Measurements from ENCODE around the gene TUBB1. TPM values are rescaled to one million over a fixed set of nuclear protein-coding genes. Genes with fewer than 3 reads are reported as not detected.

TUBB1 gene
- total and polyA plus RNA-seq, 2 donors (not counting 1 experiment from before 2014, with no cell fraction given), result 0.22 to 0.43 TPM

GRCh38 chr20:59068534-59068933 is 49.3 kb downstream of the TUBB1 start:
- no peak overlapping the region for H3K27ac Mint-ChIP-seq
- H3K9me3 Mint-ChIP-seq (ENCODE audit: insufficient read depth), result no peaks in the 10 kb centered on the region
- Histone ChIP-seq H3K4me3 (ENCODE audit: control extremely low read depth in 1 of 5, extremely low read depth in 1 of 5, insufficient read depth in 1 of 5, low read depth in 2 of 5, low read length in 4 of 5) (no peak overlapping the region), H3K9ac (ENCODE audit: low read length) (no peak overlapping the region), H3K27ac (ENCODE audit: low read length in 2 of 2) (no peak overlapping the region), H3K4me2 (replicated peaks; ENCODE audit: low read depth, low read length, poor library complexity, severe bottlenecking) (no peak overlapping the region), H3K79me2 (ENCODE audit: control insufficient read depth, insufficient read depth, low read length) (no peaks in the 10 kb centered on the region), H3K9me3 (ENCODE audit: control extremely low read depth in 1 of 3, control insufficient read depth in 2 of 3, insufficient read depth in 1 of 3, low read length in 2 of 3) (no peaks in the 10 kb centered on the region), H3K36me3 (replicated peaks in 1 of 2; ENCODE audit: control extremely low read depth in 1 of 2, control insufficient read depth in 1 of 2, extremely low read depth in 1 of 2, insufficient read depth in 2 of 2, low read length in 1 of 2) (no peaks in the 10 kb centered on the region), H3K4me1 (ENCODE audit: control insufficient read depth in 2 of 2, insufficient read depth in 2 of 2, low read length in 2 of 2) (peaks cover 8 to 11% of the 10 kb centered on the region in 2 donors), H4K20me1 (ENCODE audit: control insufficient read depth, insufficient read depth, low read length, poor library complexity, severe bottlenecking) (no peaks in the 10 kb centered on the region), H3K27me3 (replicated peaks in 1 of 4; ENCODE audit: control extremely low read depth in 1 of 4, control insufficient read depth in 3 of 4, insufficient read depth in 4 of 4, low read length in 3 of 4) (no peaks in the 10 kb centered on the region), H2AFZ (ENCODE audit: insufficient read depth, low read depth, low read length, poor library complexity, severe bottlenecking) (no peak overlapping the region)
- ATAC-seq (ENCODE audit: low read depth) (no peak), DNase-seq (no peak)
- H3K27me3 Mint-ChIP-seq, result peaks cover 9% of the 10 kb centered on the region
- H3K4me1 Mint-ChIP-seq, result peaks cover 14% of the 10 kb centered on the region
- TF ChIP-seq CTCF (IDR thresholded peaks at IDR 0.05) (no peak), EZH2 (IDR thresholded peaks at IDR 0.05; ENCODE audit: borderline replicate concordance, insufficient read depth, low read depth, low read length, poor library complexity, severe bottlenecking) (no peak)
- H3K4me3 Mint-ChIP-seq, result no peak overlapping the region
- intact Hi-C loops (cut with micrococcal nuclease), result no loop called here
- CTCF ChIA-PET, result no interaction called here
- 100% methylated on average over 4 of the region's 4 CpGs for WGBS (ENCODE audit: insufficient coverage)
- POLR2A ChIA-PET, result no interaction called here

- ChIA-PET POLR2A (no interaction called here), CTCF (no interaction called here)
- intact Hi-C loops (cut with micrococcal nuclease), result no loop called here
- Histone ChIP-seq H3K9me3 (ENCODE audit: control extremely low read depth in 1 of 3, control insufficient read depth in 2 of 3, insufficient read depth in 1 of 3, low read length in 2 of 3) (no peaks in the 10 kb centered on the region), H3K27me3 (replicated peaks in 1 of 4; ENCODE audit: control extremely low read depth in 1 of 4, control insufficient read depth in 3 of 4, insufficient read depth in 4 of 4, low read length in 3 of 4) (no peaks in the 10 kb centered on the region), H3K4me3 (ENCODE audit: control extremely low read depth in 1 of 5, extremely low read depth in 1 of 5, insufficient read depth in 1 of 5, low read depth in 2 of 5, low read length in 4 of 5) (no peak overlapping the region), H3K36me3 (replicated peaks in 1 of 2; ENCODE audit: control extremely low read depth in 1 of 2, control insufficient read depth in 1 of 2, extremely low read depth in 1 of 2, insufficient read depth in 2 of 2, low read length in 1 of 2) (no peaks in the 10 kb centered on the region), H2AFZ (ENCODE audit: insufficient read depth, low read depth, low read length, poor library complexity, severe bottlenecking) (no peak overlapping the region), H3K9ac (ENCODE audit: low read length) (no peak overlapping the region), H3K4me1 (ENCODE audit: control insufficient read depth in 2 of 2, insufficient read depth in 2 of 2, low read length in 2 of 2) (peaks cover 8 to 11% of the 10 kb centered on the region in 2 donors), H4K20me1 (ENCODE audit: control insufficient read depth, insufficient read depth, low read length, poor library complexity, severe bottlenecking) (no peaks in the 10 kb centered on the region), H3K79me2 (ENCODE audit: control insufficient read depth, insufficient read depth, low read length) (no peaks in the 10 kb centered on the region), H3K4me2 (replicated peaks; ENCODE audit: low read depth, low read length, poor library complexity, severe bottlenecking) (no peak overlapping the region), H3K27ac (ENCODE audit: low read length in 2 of 2) (no peak overlapping the region)
- no peaks in the 10 kb centered on the region for H3K9me3 Mint-ChIP-seq (ENCODE audit: insufficient read depth)
- H3K4me1 Mint-ChIP-seq, result peaks cover 14% of the 10 kb centered on the region
- no CpG with 5 or more reads among the region's 2 CpGs for WGBS (ENCODE audit: insufficient coverage)
- no peak for TF ChIP-seq CTCF (IDR thresholded peaks at IDR 0.05)
- no peak for TF ChIP-seq EZH2 (IDR thresholded peaks at IDR 0.05; ENCODE audit: borderline replicate concordance, insufficient read depth, low read depth, low read length, poor library complexity, severe bottlenecking)
- no peak for ATAC-seq (ENCODE audit: low read depth)
- DNase-seq, result no peak
- no peak overlapping the region for H3K27ac Mint-ChIP-seq
- peaks cover 4% of the 10 kb centered on the region for H3K27me3 Mint-ChIP-seq
- no peak overlapping the region for H3K4me3 Mint-ChIP-seq
These were observed 49.8 kb downstream of the TUBB1 start for GRCh38 chr20:59069026-59069425.
